ENCODE measurements around the gene PTCD2. TPM values are rescaled to one million over a fixed set of nuclear protein-coding genes. Genes with fewer than 3 reads are reported as not detected.
"Not testable (repeated sequence)": the region's sequence is repeated elsewhere in the genome, so short reads cannot be mapped to it uniquely, and the experiment has no call there.

The PTCD2 gene
- polyA plus RNA-seq, 3 donors = 9.8 to 10.3 (median 10.1) TPM

DNA sequence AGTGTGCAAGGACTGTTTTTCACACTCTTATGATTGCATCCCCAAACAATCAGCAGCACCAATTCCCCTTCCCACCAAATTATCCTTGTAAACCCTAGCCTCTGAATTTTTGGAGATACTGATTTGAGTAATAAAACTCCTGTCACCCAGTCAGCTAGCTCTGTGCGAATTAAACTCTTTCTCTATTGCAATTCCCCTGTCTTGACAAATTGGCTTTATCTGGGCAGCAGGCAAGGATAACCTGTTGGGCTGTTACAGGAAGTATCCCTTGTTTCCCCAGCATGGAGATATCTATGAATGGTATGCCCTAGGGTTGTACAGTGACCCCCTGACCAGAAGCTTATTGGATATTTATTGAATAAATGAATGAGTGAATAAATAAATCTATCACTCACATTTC lies 80.8 kb downstream of the PTCD2 start:
- DNase-seq (ENCODE audit: extremely low read depth in 1 of 11, low read depth in 9 of 11, low spot score in 4 of 11) = no peak

GRCh38 chr5:72402381-72402890 lies 82.3 kb downstream of the PTCD2 start:
- DNase-seq (ENCODE audit: extremely low read depth in 1 of 11, low read depth in 9 of 11, low spot score in 4 of 11) = no peak

- no peak for DNase-seq (ENCODE audit: extremely low read depth in 1 of 11, low read depth in 9 of 11, low spot score in 4 of 11)
These were observed 82.9 kb downstream of the PTCD2 start for GRCh38 chr5:72402959-72403628.

DNA sequence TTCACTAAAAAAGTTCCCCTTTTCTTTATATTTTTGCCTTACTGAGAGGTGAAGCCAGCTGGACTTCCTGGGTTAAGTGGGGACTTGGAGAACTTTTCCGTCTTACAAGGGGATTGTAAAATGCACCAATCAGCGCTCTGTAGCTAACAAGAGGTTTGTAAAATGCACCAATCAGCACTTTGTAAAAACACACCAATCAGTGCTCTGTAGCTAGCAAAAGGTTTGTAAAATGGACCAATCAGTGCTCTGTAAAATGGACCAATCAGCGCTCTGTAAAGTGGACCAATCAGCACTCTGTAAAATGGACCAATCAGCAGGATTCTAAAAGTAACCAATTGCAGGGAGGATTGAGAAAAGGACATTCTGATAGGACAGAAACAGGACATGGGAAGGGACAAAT lies 84.6 kb downstream of the PTCD2 start:
- not testable (repeated sequence) for DNase-seq (ENCODE audit: extremely low read depth in 1 of 11, low read depth in 9 of 11, low spot score in 4 of 11)

GRCh38 chr5:72407078-72407477 lies 86.9 kb downstream of the PTCD2 start:
- DNase-seq (ENCODE audit: extremely low read depth in 1 of 11, low read depth in 9 of 11, low spot score in 4 of 11) = no peak

DNA sequence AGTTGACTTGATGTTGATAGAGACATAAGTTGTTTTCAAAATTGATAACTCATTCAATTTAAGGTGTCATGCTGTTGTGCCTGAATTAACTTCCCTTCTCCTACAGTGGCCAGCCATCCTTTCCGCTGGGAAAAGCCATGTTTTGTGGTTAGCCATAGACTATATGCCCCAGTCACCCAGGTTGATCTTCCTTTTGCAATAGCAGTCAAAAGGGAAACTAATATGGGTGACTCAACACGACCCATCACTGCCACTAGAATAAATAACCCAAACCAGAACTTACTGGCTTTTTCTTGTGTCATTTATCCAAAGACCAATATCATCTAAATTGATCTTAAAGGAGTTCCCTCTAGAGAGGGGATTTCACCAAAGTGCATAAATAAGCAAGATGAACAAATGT lies 87.4 kb downstream of the PTCD2 start:
- DNase-seq (ENCODE audit: extremely low read depth in 1 of 11, low read depth in 9 of 11, low spot score in 4 of 11) = no peak

DNA sequence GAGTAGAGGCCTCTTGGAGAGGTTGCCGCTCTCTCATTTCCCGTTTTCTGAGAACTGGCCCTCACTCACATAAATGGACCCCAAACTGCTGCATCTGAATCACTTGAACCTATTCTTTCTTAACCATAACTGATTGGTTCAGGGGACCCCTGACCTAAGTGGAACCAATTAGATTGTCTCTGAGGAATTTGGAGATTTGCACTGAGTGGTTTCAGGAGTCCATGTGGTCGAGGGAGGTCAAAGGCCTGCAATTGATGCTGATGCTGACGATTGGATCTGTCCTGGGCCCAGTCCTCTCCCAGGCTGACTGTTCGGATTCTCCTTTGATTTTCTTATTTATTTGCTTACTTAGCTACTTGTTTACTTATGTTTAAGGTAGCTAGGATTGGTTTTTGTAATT lies 88.0 kb downstream of the PTCD2 start:
- DNase-seq (ENCODE audit: extremely low read depth in 1 of 11, low read depth in 9 of 11, low spot score in 4 of 11) = no peak

DNA sequence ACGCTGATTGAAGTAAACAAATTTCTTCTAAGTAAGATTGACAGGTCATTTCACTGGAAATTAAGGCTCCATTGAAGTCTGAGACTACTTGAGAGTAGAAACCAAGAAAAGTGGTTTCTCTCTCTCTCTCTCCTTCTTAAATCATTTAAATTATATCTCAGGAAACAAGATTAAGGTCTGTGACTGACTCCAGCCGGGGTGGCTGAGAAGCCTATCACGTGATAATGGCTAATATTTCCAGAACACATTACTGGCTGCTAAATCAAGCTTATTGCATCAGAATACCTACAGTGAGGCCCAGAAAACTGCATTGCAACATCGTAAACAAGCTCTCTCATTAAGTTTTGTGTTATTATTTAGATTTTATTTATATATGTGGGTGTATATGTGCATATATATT lies 88.4 kb downstream of the PTCD2 start:
- peak in 2 of 11 donors; percentile 8 to 38 for DNase-seq (ENCODE audit: extremely low read depth in 1 of 11, low read depth in 9 of 11, low spot score in 4 of 11)

GRCh38 chr5:72410688-72411295 lies 90.6 kb downstream of the PTCD2 start:
- DNase-seq (ENCODE audit: extremely low read depth in 1 of 11, low read depth in 9 of 11, low spot score in 4 of 11) = no peak

DNA sequence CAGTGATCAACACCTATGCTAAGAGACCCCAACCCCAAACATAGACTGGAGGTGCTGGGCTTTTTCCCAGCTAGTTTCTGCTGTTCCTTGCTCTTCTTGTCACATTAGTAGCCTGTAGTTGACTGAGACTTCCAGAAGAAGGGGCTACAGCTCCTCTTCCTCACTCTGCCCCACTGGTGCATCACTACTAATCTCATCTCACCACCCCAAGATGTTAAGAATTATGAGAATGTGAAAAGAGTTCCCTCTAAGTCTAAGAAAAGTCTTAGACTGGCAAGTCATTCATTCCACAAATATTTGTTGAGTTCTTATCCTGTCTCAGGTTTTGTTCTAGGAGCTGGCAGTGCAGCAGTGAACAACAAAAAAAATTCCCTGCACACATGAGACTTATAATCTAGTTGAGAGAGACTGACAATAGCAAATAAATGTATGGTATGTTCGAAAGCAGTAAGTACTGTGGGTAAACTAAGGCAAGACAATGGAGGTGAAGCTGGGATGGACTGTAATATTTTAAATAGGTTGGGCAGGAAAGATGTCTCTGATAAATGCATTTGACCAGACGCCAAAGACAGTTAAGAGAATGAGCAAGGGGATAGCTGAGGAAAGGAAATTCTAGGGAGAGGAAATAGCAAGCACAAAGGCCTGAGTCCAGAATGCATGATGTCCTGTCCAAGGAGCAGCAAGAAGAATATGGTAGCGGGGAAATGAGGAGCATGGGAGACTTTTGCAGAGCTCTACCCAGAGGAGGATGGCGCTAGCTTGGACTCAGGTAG lies 92.3 kb downstream of the PTCD2 start:
- DNase-seq (ENCODE audit: extremely low read depth in 1 of 11, low read depth in 9 of 11, low spot score in 4 of 11) = no peak

DNA sequence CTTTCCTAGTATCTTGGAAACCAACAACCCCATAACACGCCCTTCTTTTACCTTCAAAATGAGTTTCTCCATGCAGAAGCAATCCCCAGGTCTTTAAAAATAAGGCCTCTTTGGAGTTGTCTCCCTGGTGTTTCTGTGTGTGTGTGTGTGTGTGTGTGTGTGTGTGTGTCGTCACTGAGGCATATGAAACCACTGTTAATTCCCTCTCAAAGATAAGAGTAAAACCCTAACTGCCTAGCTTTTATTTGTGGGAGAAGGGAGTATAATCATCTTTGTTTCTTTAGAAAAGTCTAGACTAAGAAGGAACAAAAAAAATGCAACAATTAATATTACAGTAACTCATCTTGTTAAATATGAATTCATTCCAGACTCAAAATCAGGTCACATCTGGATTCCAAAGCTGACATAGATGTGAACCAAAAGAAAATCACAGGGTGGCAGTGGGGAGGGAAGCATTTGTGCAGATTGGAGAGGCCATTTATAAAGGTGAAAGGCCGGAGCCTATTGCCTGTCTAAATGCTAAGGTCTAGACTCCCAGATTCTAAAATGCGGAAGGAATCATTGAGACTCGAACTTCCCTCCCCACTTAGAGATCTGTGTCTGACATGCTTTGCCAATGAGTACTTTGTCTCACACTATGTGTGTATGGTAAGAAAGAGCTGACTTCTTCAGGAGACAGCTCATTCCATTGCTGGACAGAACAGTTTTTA lies 95.6 kb downstream of the PTCD2 start:
- no peak for DNase-seq (ENCODE audit: extremely low read depth in 1 of 11, low read depth in 9 of 11, low spot score in 4 of 11)

GRCh38 chr5:72417333-72418062 lies 97.3 kb downstream of the PTCD2 start:
- no peak for DNase-seq (ENCODE audit: extremely low read depth in 1 of 11, low read depth in 9 of 11, low spot score in 4 of 11)

Other genes with a start within 250 kb of the PTCD2 start
- gene MAP1B, start 212.9 kb upstream of the PTCD2 start, polyA plus RNA-seq (ENCODE audit: insufficient read length in 3 of 3) = 10 to 100 TPM; 13.6 to 17.7 (median 16.5) TPM
- gene MRPS27, start 133 bp upstream of the PTCD2 start, polyA plus RNA-seq (ENCODE audit: insufficient read length in 3 of 3) = 10 to 100 TPM; 63.0 to 75.3 (median 64.7) TPM
- 1 to 10 TPM; 3.5 to 4.2 (median 3.8) TPM for gene ZNF366, start 187.0 kb downstream of the PTCD2 start, polyA plus RNA-seq (ENCODE audit: insufficient read length in 3 of 3)

Data from renal cortex interstitium (tissue), 11 donors.